Measurements from ENCODE around the gene LARGE2. TPM values are rescaled to one million over a fixed set of nuclear protein-coding genes. Genes with fewer than 3 reads are reported as not detected.
A peak's percentile ranks its signal among the peaks of the same experiment; 100 is the strongest.
"Not testable (repeated sequence)": the region's sequence is repeated elsewhere in the genome, so short reads cannot be mapped to it uniquely, and the experiment has no call there.

The LARGE2 gene
- total and polyA plus RNA-seq, 4 donors: 0.19 to 2.0 (median 0.66) TPM

DNA sequence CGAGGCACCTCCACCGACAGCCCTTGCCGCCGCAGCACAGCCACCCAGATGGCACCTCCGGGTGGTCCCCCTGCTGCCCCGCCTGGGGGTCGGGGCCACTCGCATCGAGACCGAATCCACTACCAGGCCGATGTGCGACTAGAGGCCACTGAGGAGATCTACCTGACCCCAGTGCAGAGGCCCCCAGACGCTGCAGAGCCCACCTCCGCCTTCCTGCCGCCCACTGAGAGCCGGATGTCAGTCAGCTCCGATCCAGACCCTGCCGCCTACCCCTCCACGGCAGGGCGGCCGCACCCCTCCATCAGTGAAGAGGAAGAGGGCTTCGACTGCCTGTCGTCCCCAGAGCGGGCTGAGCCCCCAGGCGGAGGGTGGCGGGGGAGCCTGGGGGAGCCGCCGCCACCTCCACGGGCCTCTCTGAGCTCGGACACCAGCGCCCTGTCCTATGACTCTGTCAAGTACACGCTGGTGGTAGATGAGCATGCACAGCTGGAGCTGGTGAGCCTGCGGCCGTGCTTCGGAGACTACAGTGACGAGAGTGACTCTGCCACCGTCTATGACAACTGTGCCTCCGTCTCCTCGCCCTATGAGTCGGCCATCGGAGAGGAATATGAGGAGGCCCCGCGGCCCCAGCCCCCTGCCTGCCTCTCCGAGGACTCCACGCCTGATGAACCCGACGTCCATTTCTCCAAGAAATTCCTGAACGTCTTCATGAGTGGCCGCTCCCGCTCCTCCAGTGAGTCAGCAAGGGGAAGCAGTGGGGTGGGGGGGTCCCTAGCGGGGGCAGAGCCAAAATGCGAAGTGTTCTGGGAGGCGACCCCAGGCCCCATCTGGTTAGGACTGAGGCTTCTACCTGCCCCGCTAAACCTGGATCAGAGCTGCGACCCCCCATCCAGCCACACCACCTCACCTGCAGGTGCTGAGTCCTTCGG is 19.7 kb upstream of the LARGE2 start:
- H3K36me3 ChIP-seq (ENCODE audit: control insufficient read depth, insufficient read depth, low read length): peaks cover 81% of the 10 kb centered on the region
- no peaks in the 10 kb centered on the region for H3K27me3 ChIP-seq (ENCODE audit: control insufficient read depth, insufficient read depth, low read length)
- H3K4me1 ChIP-seq (ENCODE audit: control insufficient read depth, insufficient read depth, low read length): peaks cover 71% of the 10 kb centered on the region
- peak overlapping the region; percentile 90 for H3K27ac ChIP-seq (ENCODE audit: low read depth, low read length)
- 88% methylated on average over 51 of the region's 56 CpGs for WGBS (ENCODE audit: insufficient coverage)
- no peak overlapping the region for H3K4me3 ChIP-seq (ENCODE audit: low read depth, low read length)
- no peak for DNase-seq (ENCODE audit: low read depth in 4 of 6, low spot score in 6 of 6)
- no peaks in the 10 kb centered on the region for H3K9me3 ChIP-seq (ENCODE audit: control insufficient read depth, insufficient read depth, low read length)

DNA sequence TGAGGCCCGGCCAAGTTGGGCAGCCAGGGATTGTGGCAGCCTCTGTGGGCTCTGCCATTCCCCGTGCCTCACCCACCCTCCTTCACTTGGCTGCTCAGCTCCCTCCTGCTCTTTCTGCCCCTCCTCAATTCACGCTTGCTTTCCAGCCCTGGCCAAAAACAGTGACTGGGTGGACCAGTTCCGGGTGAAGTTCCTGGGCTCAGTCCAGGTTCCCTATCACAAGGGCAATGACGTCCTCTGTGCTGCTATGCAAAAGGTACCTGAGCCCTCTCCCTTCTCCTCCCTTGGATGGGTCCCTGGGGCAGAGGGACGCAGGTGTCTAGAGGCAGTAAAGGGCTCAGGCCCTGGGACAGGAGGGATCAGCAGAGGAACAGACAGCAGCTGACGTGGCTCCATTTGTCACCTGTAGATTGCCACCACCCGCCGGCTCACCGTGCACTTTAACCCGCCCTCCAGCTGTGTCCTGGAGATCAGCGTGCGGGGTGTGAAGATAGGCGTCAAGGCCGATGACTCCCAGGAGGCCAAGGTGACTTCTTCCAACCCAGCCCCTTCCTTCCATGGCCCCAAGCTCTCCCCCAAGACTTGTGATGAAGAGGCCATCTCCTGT is 18.0 kb upstream of the LARGE2 start:
- no peaks in the 10 kb centered on the region for H3K9me3 ChIP-seq (ENCODE audit: control insufficient read depth, insufficient read depth, low read length)
- no peak for DNase-seq (ENCODE audit: low read depth in 4 of 6, low spot score in 6 of 6)
- no peak overlapping the region for H3K27ac ChIP-seq (ENCODE audit: low read depth, low read length)
- H3K4me1 ChIP-seq (ENCODE audit: control insufficient read depth, insufficient read depth, low read length): peaks cover 72% of the 10 kb centered on the region
- no peak overlapping the region for H3K4me3 ChIP-seq (ENCODE audit: low read depth, low read length)
- H3K36me3 ChIP-seq (ENCODE audit: control insufficient read depth, insufficient read depth, low read length): peaks cover 86% of the 10 kb centered on the region
- H3K27me3 ChIP-seq (ENCODE audit: control insufficient read depth, insufficient read depth, low read length): no peaks in the 10 kb centered on the region
- WGBS (ENCODE audit: insufficient coverage): 82% methylated on average over 15 of the region's 15 CpGs

DNA sequence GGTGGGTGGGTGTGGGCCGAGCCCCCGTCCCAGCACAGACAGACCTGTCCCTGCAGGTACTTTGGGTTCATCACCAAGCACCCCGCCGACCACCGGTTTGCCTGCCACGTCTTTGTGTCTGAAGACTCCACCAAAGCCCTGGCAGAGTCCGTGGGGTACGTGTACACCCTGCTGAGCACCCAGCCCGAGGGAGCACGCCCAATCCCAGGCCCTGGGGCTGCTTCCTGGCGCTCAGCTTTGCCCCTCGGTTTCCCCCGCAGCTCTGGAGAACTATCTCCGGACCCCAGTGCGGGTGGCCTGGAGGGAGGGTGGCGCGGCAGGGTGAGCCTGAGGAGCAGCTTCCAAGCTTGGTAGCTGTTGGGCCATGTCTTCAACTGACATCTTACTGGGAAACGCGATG is 17.4 kb upstream of the LARGE2 start:
- 94% methylated on average over 19 of the region's 19 CpGs for WGBS (ENCODE audit: insufficient coverage)

DNA sequence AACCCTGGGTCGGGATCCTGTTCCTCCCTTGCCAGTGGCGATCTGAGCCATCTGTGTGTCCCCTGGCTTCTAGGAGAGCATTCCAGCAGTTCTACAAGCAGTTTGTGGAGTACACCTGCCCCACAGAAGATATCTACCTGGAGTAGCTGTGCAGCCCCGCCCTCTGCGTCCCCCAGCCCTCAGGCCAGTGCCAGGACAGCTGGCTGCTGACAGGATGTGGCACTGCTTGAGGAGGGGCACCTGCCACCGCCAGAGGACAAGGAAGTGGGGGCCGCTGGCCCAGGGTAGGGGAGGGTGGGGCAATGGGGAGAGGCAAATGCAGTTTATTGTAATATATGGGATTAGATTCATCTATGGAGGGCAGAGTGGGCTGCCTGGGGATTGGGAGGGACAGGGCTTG is 16.9 kb upstream of the LARGE2 start:
- 90% methylated on average over 5 of the region's 6 CpGs for WGBS (ENCODE audit: insufficient coverage)
- not testable (repeated sequence) for DNase-seq (ENCODE audit: low read depth in 4 of 6, low spot score in 6 of 6); H3K27ac ChIP-seq (ENCODE audit: low read depth, low read length); H3K9me3 ChIP-seq (ENCODE audit: control insufficient read depth, insufficient read depth, low read length); H3K4me3 ChIP-seq (ENCODE audit: low read depth, low read length); H3K27me3 ChIP-seq (ENCODE audit: control insufficient read depth, insufficient read depth, low read length)
- Histone ChIP-seq H3K36me3 (ENCODE audit: control insufficient read depth, insufficient read depth, low read length) (peaks cover 94% of the 10 kb centered on the region), H3K4me1 (ENCODE audit: control insufficient read depth, insufficient read depth, low read length) (peaks cover 68% of the 10 kb centered on the region)

More for the DNA sequence above, 17.4 kb upstream of the LARGE2 start:
- no peak for DNase-seq (ENCODE audit: low read depth in 4 of 6, low spot score in 6 of 6)
- Histone ChIP-seq H3K36me3 (ENCODE audit: control insufficient read depth, insufficient read depth, low read length) (peaks cover 93% of the 10 kb centered on the region), H3K4me3 (ENCODE audit: low read depth, low read length) (no peak overlapping the region), H3K4me1 (ENCODE audit: control insufficient read depth, insufficient read depth, low read length) (peaks cover 71% of the 10 kb centered on the region), H3K9me3 (ENCODE audit: control insufficient read depth, insufficient read depth, low read length) (no peaks in the 10 kb centered on the region), H3K27ac (ENCODE audit: low read depth, low read length) (no peak overlapping the region), H3K27me3 (ENCODE audit: control insufficient read depth, insufficient read depth, low read length) (no peaks in the 10 kb centered on the region)

DNA sequence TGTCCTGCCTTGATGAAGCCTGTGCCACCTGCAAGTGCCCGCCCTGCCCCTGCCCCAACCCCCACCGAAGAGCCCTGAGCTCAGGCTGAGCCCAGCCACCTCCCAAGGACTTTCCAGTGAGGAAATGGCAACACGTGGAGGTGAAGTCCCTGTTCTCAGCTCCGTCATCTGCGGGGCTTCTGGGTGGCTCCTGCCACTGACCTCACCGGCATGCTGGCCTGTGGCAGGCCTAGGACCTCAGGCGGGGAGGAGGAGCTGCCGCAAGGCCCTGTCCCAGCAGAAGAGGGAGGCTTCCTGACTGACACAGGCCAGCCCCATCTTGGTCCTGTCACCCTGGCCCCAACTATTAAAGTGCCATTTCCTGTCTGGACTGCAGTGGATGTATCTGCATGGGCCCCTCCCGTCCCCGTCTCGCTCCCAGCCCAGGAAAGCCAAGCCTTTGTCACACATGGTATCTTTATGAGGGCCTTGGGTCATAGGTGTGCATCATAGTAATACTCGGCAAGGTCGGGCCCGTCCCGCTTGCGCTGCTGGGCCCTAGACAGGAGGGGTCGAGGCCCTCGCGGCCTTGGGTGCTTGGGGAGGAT is 16.3 kb upstream of the LARGE2 start:
- H3K36me3 ChIP-seq (ENCODE audit: control insufficient read depth, insufficient read depth, low read length): peaks cover 97% of the 10 kb centered on the region
- H3K9me3 ChIP-seq (ENCODE audit: control insufficient read depth, insufficient read depth, low read length): no peaks in the 10 kb centered on the region
- H3K27ac ChIP-seq (ENCODE audit: low read depth, low read length): no peak overlapping the region
- 87% methylated on average over 19 of the region's 19 CpGs for WGBS (ENCODE audit: insufficient coverage)
- no peak for DNase-seq (ENCODE audit: low read depth in 4 of 6, low spot score in 6 of 6)
- H3K27me3 ChIP-seq (ENCODE audit: control insufficient read depth, insufficient read depth, low read length): no peaks in the 10 kb centered on the region
- H3K4me3 ChIP-seq (ENCODE audit: low read depth, low read length): no peak overlapping the region
- H3K4me1 ChIP-seq (ENCODE audit: control insufficient read depth, insufficient read depth, low read length): peaks cover 61% of the 10 kb centered on the region

DNA sequence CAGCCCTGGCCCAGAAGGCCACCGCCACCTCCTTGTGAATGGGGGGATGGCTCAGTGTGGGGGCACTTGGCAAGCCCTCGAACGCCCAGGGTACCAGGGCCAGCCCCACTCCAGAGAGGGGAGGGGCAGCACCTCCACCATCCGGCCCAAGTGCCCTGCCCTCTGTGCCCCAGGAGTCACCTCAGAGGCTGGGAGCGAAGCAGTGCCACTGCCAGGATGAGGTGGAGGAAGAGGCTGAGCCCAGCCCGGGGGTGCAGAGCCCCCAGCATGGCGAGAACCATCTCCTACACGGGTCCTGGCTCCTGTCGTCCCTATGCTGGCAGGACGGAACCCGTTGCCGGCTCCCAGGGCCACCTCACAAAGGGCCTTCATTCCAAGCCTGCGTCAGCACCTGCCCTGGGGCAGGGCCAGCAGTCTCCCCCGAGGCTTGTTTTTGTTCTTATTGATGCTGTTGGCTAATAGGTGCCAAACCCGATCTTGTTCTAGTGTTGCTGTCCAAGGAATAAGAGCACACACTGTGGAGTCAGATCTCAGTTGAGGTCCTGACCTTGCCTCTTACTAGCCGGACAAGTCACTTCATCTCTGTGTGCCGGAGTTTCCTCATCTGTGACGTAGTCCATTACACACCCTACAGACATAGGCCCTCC is 15.4 kb upstream of the LARGE2 start, which contains the start of gene FREY1:
Gene FREY1 (minus strand): TSS at position 307 of the 647 bp plus-strand sequence. CDS start 26 bp downstream, at position 281.
- Histone ChIP-seq H3K36me3 (ENCODE audit: control insufficient read depth, insufficient read depth, low read length) (peaks cover 98% of the 10 kb centered on the region), H3K27me3 (ENCODE audit: control insufficient read depth, insufficient read depth, low read length) (no peaks in the 10 kb centered on the region), H3K4me3 (ENCODE audit: low read depth, low read length) (no peak within 1 kb of the TSS), H3K27ac (ENCODE audit: low read depth, low read length) (peak within 1 kb of the TSS; percentile 57), H3K4me1 (ENCODE audit: control insufficient read depth, insufficient read depth, low read length) (peaks cover 52% of the 10 kb centered on the region), H3K9me3 (ENCODE audit: control insufficient read depth, insufficient read depth, low read length) (no peaks in the 10 kb centered on the region)
- peak in 1 of 6 donors; percentile 24 for DNase-seq (ENCODE audit: low read depth in 4 of 6, low spot score in 6 of 6)
- 54% methylated on average over 18 of the region's 18 CpGs for WGBS (ENCODE audit: insufficient coverage)

DNA sequence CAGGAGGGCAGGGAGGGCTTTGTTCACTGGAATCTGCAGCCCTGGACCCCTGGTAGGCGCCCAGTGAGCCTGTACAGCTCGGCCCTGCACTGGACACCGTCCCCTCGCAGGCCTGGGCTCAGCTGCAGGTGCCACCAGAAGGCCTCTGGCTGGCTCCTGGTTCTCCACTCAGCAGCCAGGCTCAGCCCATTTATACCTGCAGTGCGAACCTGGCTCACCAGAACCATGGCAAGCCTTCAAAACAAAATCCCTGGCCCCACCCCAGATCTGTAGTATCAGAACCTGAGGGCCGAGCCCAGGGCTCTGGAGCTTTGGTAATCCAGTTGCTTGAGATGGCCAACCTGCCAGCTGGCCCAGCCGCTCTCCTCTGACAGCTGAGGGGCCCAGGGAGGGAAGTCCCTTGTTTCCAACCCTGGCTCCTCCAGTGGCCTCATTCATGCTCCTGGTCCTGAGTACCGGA is 14.5 kb upstream of the LARGE2 start:
- H3K36me3 ChIP-seq (ENCODE audit: control insufficient read depth, insufficient read depth, low read length): peaks cover 98% of the 10 kb centered on the region
- peak in 2 of 6 donors; percentile 19 to 59 for DNase-seq (ENCODE audit: low read depth in 4 of 6, low spot score in 6 of 6)
- no peaks in the 10 kb centered on the region for H3K9me3 ChIP-seq (ENCODE audit: control insufficient read depth, insufficient read depth, low read length)
- peaks cover 44% of the 10 kb centered on the region for H3K4me1 ChIP-seq (ENCODE audit: control insufficient read depth, insufficient read depth, low read length)
- H3K27ac ChIP-seq (ENCODE audit: low read depth, low read length): peak overlapping the region; percentile 57
- WGBS (ENCODE audit: insufficient coverage): 66% methylated on average over 8 of the region's 8 CpGs
- H3K4me3 ChIP-seq (ENCODE audit: low read depth, low read length): no peak overlapping the region
- H3K27me3 ChIP-seq (ENCODE audit: control insufficient read depth, insufficient read depth, low read length): no peaks in the 10 kb centered on the region

DNA sequence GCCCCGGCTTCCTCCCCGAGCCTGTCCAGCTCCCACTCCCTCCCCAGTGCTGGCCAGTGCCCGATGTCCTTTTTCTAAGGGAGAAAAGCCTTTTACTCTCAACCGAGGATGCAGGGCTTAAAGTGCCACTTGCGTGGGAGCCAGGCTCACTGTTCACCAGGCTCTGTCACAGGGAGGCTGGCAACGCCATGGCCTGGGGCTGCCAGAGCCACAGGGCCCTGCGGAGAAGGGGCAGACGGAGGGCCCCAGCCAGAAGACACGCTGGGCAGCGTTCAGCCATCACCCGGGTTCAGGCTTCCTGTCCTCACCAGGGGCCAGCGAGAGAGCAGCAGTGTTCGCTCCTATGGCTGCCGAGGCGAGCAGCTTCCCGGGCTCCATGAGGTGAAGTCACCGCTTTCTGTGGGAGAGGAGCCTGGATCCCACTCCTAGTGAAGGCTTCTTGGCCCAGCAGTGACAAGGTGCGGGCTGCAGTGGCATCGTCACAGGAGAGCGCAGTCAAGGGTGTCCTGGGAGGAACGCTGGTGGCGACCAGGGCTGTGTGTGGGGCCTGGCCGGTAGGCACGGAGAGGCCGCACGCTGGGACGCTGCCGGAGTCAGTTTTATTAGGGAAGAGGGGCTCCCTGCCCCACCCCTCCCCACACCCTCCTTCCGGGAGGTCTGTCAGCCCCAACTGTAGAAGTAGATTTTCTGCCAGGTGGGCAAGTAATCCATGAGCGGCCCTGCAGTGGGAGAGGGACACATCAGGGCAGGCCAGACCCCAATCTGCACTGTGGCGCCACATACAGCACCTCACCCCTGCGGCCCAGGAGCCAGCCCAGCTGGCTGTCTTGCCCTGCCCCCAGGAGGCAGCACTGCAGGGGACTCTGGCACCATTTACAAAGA is 12.6 kb upstream of the LARGE2 start:
- Histone ChIP-seq H3K36me3 (ENCODE audit: control insufficient read depth, insufficient read depth, low read length) (peaks cover 98% of the 10 kb centered on the region), H3K27me3 (ENCODE audit: control insufficient read depth, insufficient read depth, low read length) (no peaks in the 10 kb centered on the region), H3K4me3 (ENCODE audit: low read depth, low read length) (no peak overlapping the region), H3K27ac (ENCODE audit: low read depth, low read length) (no peak overlapping the region), H3K9me3 (ENCODE audit: control insufficient read depth, insufficient read depth, low read length) (no peaks in the 10 kb centered on the region), H3K4me1 (ENCODE audit: control insufficient read depth, insufficient read depth, low read length) (peaks cover 31% of the 10 kb centered on the region)
- DNase-seq (ENCODE audit: low read depth in 4 of 6, low spot score in 6 of 6): no peak
- WGBS (ENCODE audit: insufficient coverage): 86% methylated on average over 24 of the region's 32 CpGs
